SHP77 treated with DMSO at 0.1 percent for 48 hours (cell line): ENCODE results near the gene MTHFD2.
"Not testable (repeated sequence)": the region's sequence is repeated elsewhere in the genome, so short reads cannot be mapped to it uniquely, and the experiment has no call there.

ENCODE experiments used
- DNase-seq: peaks from one replicate; lab custom pipeline; 2025; lab: John Stamatoyannopoulos, UW

MTHFD2 gene

GRCh38 chr2:74229865-74230264, 31.4 kb downstream of the MTHFD2 start:
- not testable (repeated sequence) for DNase-seq

DNA sequence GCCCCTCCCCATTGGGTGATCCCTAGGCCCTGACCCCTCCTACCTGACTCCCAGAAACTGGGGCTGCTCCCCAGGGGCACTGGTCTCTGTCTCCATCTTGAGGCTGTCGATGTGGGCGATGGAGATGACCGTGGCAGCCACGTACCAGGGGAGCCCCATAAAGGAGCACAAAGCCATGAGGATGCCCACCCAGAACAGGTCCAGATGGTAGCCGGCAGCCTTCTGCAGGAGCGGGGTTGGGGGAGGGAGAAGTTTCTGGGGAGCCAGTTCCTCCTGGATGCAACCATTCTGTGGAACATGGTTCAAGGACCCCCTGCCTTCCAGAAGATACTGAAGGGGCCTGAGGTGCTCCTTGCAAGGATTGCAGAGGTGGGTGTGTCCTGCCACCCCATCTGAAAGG, 34.0 kb downstream of the MTHFD2 start:
- no peak for DNase-seq

DNA sequence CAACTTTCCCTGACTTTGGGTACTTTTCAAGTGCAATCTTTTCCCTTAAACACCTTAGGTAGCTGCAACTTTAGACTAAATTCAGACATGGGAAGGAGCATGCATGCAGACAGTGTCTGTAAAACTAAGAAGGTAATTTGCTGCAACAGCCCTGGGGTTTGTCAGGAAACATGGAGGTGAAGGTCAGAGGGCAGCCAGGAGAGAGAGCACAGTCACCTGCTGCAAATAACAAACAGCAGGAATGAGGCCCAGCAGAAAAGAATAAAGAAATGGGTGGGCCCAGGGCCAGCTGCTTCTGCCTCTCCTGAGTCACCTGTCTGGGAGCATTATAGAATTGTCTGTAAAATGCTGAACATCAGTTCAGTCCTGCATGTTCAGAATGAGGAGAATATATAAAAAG, 35.2 kb downstream of the MTHFD2 start:
- DNase-seq, result no peak

DNA sequence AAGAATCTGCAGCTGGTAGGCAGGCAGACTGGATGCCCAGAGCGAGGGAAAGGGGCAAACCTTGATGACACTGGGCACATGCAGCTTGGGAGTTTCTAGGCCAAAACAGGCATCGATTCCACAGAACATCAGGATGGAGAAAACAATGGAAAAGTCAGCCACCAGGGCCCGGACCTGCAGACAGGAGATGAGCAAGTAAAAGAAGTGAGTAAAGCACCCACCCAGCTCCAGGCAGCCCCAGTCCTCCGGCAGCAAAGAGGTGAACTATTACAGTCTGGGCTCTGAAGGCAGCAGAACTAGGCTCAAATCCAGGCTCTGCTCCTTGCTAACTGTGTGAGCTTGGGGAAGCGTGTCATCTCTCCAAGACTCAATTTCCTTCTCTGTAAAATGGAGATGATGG, 36.6 kb downstream of the MTHFD2 start:
- no peak for DNase-seq

- DNase-seq, result no peak
Observed at GRCh38 chr2:74238879-74239278, 40.5 kb downstream of the MTHFD2 start.

DNA sequence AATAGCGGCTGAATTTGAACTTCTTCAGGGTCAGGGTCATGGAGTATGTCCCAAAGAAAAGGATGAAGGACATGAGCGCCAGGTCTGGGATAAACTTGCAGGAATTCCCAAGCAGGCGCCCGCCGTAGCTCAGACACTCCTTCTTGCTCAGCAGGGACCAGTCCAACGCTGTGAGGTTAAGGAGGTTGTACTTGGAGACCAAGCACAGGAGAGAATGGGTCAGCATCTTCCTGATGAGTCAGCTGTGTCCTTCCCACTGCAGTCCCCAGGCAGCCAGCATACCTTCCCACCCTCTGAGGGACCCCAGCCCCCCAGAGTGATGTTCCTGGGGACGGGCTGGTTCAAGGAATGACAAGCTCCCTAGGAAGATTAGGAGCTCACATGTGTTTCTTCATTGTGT, 40.9 kb downstream of the MTHFD2 start:
- no peak for DNase-seq

- no peak for DNase-seq
Observed at GRCh38 chr2:74242354-74243071, 44.1 kb downstream of the MTHFD2 start.

GRCh38 chr2:74244286-74244685, 45.9 kb downstream of the MTHFD2 start:
- no peak for DNase-seq

- no peak for DNase-seq
Observed at GRCh38 chr2:74246496-74247195, 48.2 kb downstream of the MTHFD2 start.

DNA sequence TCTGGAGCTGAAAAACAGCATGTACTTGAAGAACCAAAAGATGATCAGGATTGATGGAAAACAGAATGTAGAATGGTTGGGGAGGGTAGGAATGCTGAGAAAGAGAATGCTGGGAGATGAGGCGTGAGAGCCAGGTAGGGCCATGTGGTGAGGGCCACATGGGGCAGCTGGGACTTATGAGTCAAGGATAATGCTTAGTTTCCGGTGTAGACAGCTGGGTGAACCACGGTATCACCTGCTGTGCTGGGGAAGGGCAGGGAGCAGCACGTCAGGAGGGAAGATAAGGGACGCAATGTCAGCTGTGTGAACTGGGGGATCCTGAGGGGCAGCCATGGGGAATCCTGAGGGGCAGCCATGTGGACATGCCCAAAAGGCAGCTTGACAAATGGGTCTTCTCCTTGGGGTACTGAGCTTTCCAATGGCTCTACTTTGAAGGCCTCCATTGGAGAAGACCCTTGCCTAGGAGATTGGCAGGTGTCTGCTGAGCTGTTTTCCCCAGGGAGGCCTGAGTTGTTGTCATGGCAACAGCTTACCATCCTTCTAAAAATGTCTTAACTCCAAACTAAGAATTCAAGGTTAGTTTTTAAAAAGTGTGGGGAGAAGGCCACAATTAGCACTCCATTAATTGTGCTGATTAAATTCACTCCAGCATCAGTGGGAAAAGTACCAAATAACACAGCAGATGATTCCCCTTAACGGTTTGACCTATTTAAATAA, 51.1 kb downstream of the MTHFD2 start:
- no peak for DNase-seq

DNA sequence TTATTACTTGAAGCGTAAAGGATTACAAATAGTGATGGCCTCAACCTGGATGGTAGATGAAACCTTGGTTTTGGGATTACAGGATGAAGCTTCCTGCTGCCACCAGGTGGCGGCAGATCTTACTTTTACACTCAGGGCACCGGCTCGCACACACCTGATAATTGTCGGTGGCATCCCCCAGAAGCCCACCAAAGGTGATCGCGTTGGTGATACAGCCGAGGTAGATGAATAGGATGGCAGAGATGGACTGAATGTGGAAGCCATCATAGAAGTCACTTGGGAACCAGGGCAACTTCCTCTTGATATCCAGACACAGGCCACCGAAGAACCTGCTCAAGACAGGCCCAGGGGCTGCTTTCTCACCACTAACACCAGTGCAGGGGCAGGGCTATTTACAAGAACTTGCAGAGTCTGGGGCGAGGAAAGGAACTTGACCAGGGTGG, 51.8 kb downstream of the MTHFD2 start:
- peak; percentile 14 for DNase-seq

- no peak for DNase-seq
Observed at GRCh38 chr2:74252036-74252435, 53.6 kb downstream of the MTHFD2 start.

DNA sequence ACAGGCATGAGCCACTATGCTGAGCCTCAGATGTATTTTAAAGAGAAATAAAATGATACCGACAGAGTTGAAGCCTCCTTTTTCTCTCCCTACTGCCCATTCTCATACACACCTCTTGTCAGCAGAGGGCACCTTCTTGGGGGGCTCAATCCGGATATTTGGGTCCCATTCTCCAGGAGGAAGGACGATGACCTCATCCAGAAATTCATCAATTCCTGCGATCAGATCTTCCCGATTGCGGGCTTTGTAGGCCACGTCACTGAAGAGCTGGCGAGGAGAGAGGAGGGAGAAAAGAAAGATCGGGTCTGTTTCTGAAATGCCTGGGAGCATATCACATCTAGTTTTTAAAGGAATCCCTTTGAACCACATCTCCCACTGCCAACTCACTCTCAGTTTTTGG, 54.4 kb downstream of the MTHFD2 start:
- no peak for DNase-seq

- DNase-seq, result no peak
Observed at GRCh38 chr2:74253306-74253970, 55.0 kb downstream of the MTHFD2 start.

- no peak for DNase-seq
Observed at GRCh38 chr2:74253971-74254310, 55.5 kb downstream of the MTHFD2 start.

DNA sequence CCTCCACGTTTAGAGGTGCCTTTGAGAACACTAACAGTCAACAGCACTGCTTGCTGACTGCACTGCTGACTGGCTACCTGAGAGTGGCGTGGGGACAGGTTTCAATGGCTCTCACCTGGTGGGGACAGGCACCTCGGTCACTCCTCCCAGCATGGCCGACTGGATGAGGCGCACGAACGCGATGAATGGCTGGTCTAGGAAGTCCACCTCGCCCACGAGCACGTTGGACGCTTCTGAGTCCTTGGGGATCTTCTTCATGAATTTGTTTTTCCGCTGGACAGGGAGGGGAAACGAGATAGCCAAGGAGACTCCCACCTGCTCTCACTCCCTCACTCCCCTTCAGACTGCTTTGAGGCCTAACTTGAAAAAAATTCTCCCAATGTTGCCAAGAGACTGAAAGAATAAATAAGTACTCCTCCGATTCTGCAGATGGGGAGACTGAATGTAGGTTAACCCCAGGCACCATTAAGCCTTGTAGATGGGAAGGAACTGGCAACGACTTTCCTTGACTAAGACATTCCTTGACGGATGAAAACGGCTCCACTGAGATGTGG, 57.3 kb downstream of the MTHFD2 start:
- DNase-seq, result no peak

- DNase-seq, result no peak
Observed at GRCh38 chr2:74259191-74259590, 60.8 kb downstream of the MTHFD2 start.

- no peak for DNase-seq
Observed at GRCh38 chr2:74259733-74260132, 61.3 kb downstream of the MTHFD2 start.

GRCh38 chr2:74260495-74260894, 62.1 kb downstream of the MTHFD2 start:
- DNase-seq, result no peak

- DNase-seq, result no peak
Observed at GRCh38 chr2:74261204-74261864, 62.9 kb downstream of the MTHFD2 start.

DNA sequence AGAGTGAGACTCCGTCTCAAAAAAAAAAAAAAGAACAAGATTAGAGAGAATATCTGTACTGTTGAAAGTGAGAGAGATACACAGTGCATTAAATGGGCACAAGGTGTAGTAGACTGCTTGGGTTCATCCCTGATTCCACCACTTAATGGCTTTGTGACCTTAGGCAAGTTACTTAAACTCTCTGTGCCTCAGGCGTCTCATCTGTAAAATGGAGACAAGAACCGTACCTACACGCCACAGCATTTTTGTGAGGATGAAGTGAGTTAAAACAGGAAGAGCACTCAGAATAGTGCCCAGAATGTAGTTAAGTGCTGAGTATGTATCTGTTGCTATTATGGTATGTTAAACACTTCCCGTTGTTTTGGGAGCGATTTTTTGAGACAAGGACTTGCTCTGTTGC, 64.3 kb downstream of the MTHFD2 start:
- no peak for DNase-seq

- no peak for DNase-seq
Observed at GRCh38 chr2:74264281-74264680, 65.9 kb downstream of the MTHFD2 start.
